SH-SY5Y (cell line): ENCODE measurements around the gene LNPEP.

Source experiments
- GATA2 ChIP-seq: IDR thresholded peaks from 2 replicates; pipeline ENCODE4 v1.6.1; 2011; ENCODE audit warnings: mild to moderate bottlenecking, low read depth, low read length
- GATA3 ChIP-seq: IDR thresholded peaks from 2 replicates; pipeline ENCODE4 v1.6.1; 2011; ENCODE audit warnings: low read depth, mild to moderate bottlenecking, low read length, moderate library complexity

DNA sequence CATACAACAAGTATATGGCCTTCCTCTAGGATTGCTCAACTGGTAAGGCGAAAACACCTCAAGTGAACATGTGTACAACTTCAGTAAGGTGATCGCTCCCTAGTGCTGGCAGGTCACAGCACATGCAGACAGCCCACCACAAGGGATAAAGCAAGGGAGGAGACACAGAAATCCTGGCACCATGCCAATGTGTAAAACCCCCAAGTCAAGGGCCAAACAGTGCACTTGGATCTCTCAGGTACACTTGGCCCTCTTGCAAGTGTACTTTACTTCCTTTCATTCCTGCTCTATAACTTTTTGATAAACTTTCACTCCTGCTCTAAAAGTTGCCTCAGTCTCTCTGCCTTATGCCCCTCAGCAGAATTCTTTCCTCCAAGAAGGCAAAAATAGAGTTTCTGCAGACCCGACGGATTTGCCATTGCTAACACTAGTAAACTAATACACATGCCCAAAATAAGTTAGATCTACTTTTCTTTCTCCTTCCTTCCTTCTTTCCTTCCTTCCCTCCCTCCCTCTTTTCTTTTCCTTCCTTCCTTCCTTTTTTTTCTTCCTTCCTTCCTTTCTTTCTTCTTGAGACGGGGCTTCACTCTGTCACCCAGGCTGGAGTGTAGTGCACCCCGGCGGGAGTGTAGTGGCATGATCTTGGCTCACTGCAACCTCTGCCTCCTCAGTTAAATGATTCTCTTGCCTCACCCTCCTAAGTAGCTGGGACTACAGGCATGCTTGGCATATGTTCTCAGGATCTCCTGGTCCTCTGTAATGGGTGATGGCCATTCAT is 6.8 kb upstream of the LNPEP start:
- no peak for TF ChIP-seq GATA3
- TF ChIP-seq GATA2 = no peak
